ENCODE data around the gene ZMYND10. TPM values are rescaled to one million over a fixed set of nuclear protein-coding genes. Genes with fewer than 3 reads are reported as not detected.

Gene ZMYND10
- 0.11 and 0.62 TPM in 2 replicates for total RNA-seq

GRCh38 chr3:50345586-50346234 lies at the start of gene ZMYND10:
Gene ZMYND10 (minus strand): TSS chr3:50345732. CDS start chr3:50345579, 153 bp downstream.

GRCh38 chr3:50358911-50359759 lies 13.6 kb upstream of the ZMYND10 start, which contains the start of gene TMEM115:
Gene TMEM115 (minus strand): TSS chr3:50359521. CDS start chr3:50359063, 458 bp downstream.

GRCh38 chr3:50350527-50351322 lies 5.2 kb upstream of the ZMYND10 start, which contains the start of the genes CYB561D2 and NPRL2:
Gene CYB561D2 (plus strand): TSS chr3:50350862. CDS start chr3:50351434, 572 bp downstream.
Gene NPRL2 (minus strand): TSS chr3:50350775. CDS start chr3:50350652, 123 bp downstream.

GRCh38 chr3:50340448-50341329 lies 4.8 kb downstream of the ZMYND10 start, which contains the start of gene RASSF1:
Gene RASSF1 (minus strand): TSS chr3:50340836. CDS start chr3:50340805, 31 bp downstream.

GRCh38 chr3:50327943-50328691 lies 17.4 kb downstream of the ZMYND10 start, which contains the start of gene TUSC2:
Gene TUSC2 (minus strand): TSS chr3:50328223. CDS start chr3:50328099, 124 bp downstream.

GRCh38 chr3:50322386-50323091 lies 23.0 kb downstream of the ZMYND10 start, which contains the start of gene HYAL2:
Gene HYAL2 (minus strand): TSS chr3:50322745. CDS start chr3:50320489, 2,256 bp downstream.

GRCh38 chr3:50303013-50303815 lies 42.3 kb downstream of the ZMYND10 start, which contains the start of gene HYAL1:
Gene HYAL1 (minus strand): TSS chr3:50303574. CDS start chr3:50302956, 618 bp downstream.

GRCh38 chr3:50298836-50299637 lies 46.5 kb downstream of the ZMYND10 start, which contains the start of the genes HYAL3 and NAA80:
Gene HYAL3 (minus strand): TSS chr3:50299405. CDS start chr3:50295602, 3,803 bp downstream.
Gene NAA80 (minus strand): TSS chr3:50299405. CDS start chr3:50297463, 1,942 bp downstream.

GRCh38 chr3:50292159-50293078 lies 53.1 kb downstream of the ZMYND10 start, which contains the start of gene IFRD2:
Gene IFRD2 (minus strand): TSS chr3:50292429. CDS start chr3:50292274, 155 bp downstream.

Other genes starting within 250 kb of the ZMYND10 start
- gene SEMA3F, start 190.4 kb downstream of the ZMYND10 start, total RNA-seq = 120 and 137 TPM in 2 replicates
- gene GNAT1, start 154.1 kb downstream of the ZMYND10 start, total RNA-seq = not detected in 2 replicates
- gene SLC38A3, start 140.5 kb downstream of the ZMYND10 start, total RNA-seq = not detected in 2 replicates
- 179 and 228 TPM in 2 replicates for gene GNAI2, start 109.5 kb downstream of the ZMYND10 start, total RNA-seq
- 3.5 and 8.4 TPM in 2 replicates for gene SEMA3B, start 76.6 kb downstream of the ZMYND10 start, total RNA-seq
- gene LSMEM2, start 66.6 kb downstream of the ZMYND10 start, total RNA-seq = not detected in 2 replicates
- 134 and 183 TPM in 2 replicates for gene IFRD2, start 53.3 kb downstream of the ZMYND10 start, total RNA-seq
- gene HYAL3, start 46.3 kb downstream of the ZMYND10 start, total RNA-seq = 11.6 TPM in 2 replicates
- gene NAA80, start 46.3 kb downstream of the ZMYND10 start, total RNA-seq = 16.7 and 30.1 TPM in 2 replicates
- gene HYAL1, start 42.2 kb downstream of the ZMYND10 start, total RNA-seq = 3.0 and 6.3 TPM in 2 replicates
- gene HYAL2, start 23.0 kb downstream of the ZMYND10 start, total RNA-seq = 78.0 and 92.5 TPM in 2 replicates
- gene TUSC2, start 17.5 kb downstream of the ZMYND10 start, total RNA-seq = 38.6 and 39.7 TPM in 2 replicates
- gene RASSF1, start 4.9 kb downstream of the ZMYND10 start, total RNA-seq = 16.5 and 27.5 TPM in 2 replicates
- gene NPRL2, start 5.0 kb upstream of the ZMYND10 start, total RNA-seq = 14.6 and 17.2 TPM in 2 replicates
- gene CYB561D2, start 5.1 kb upstream of the ZMYND10 start, total RNA-seq = 24.4 and 29.2 TPM in 2 replicates
- gene TMEM115, start 13.8 kb upstream of the ZMYND10 start, total RNA-seq = 47.8 and 51.1 TPM in 2 replicates
- gene CACNA2D2, start 157.9 kb upstream of the ZMYND10 start, total RNA-seq = not detected in 2 replicates
- 3.0 and 3.7 TPM in 2 replicates for gene C3orf18, start 222.0 kb upstream of the ZMYND10 start, total RNA-seq
- gene HEMK1, start 223.8 kb upstream of the ZMYND10 start, total RNA-seq = 19.5 and 21.2 TPM in 2 replicates

Measured in hair follicular keratinocyte (primary cell).